GM21576 (cell line): ENCODE data around the gene ADAMTS17.
"Not testable (repeated sequence)": the region's sequence is repeated elsewhere in the genome, so short reads cannot be mapped to it uniquely, and the experiment has no call there.

Experiments used
- ATAC-seq: cut with Tn5 transposase; IDR thresholded peaks from one replicate; pipeline ENCODE4 v1.9.1; 2021; ENCODE audit warnings: mild to moderate bottlenecking, moderate library complexity; ENCODE audit not compliant: unreplicated experiment

ADAMTS17 gene

DNA sequence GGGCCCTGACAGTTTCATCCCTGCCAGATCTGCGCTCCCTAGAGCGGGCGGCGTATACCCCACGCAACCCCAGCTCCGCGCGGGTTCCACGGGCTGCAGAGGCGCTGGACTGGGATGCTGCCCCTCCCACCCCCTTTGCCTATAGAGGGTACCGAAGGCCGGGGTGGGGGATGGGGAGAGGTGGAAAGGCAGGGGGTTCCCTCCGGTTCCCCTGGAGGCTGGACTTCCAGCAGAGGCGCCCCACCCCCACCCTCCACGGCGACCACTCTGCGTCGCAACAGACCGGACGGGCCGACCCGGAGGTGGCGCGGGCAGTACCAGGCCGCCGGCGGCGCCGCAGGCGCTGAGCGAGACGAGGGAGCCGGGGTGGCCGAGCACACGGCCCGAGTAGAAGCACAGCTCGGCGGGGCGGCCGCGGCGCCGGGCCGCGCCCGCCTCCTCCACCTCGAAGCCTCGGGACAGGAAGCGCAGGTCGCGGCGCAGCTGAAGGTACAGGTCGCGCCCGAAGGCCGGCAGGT is 995 bp downstream of the ADAMTS17 start:
- no peak for ATAC-seq

DNA sequence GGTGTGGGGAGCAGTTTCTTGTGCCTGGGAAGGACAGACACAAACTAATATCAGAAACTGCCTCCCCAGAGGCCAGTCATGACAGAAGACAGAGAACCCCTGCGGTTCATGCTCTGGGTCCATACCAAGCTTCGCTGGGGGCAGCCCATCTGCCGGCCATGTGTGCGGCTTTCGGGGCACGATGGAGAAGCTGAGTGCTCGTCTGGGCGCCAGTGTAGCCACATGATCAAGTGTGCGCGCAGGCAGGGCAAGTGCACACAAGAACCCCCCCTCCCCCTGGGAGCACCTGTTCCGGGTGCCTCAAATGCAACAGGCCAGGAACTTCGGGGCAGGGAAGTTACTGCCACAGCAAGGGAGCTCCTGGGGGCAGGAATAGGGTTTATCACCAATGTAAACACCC is 1.8 kb downstream of the ADAMTS17 start:
- ATAC-seq, result no peak

- ATAC-seq, result not testable (repeated sequence)
Observed at GRCh38 chr15:100339451-100339850, 2.3 kb downstream of the ADAMTS17 start.

DNA sequence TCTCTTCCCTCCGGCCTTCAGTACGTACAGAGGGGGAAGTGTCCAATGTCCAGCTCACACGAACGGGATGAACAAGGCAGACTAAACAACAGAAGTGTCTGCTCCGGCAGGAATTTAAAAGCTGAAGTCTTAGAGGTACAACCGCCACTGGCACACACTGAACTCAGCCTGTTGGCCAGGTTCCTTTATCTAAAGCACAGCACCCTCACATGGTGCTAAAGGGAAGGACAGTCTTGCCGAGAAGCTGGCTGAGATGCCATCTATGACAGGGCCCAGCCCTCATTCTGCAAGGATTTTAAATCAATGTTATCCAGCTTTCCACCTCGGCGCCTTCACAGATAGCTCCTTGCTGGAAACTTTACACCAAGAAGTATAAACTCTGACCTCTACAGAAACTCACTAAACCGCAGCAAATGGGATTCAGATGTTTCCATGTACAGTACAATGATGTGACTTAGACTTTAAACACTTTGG is 2.8 kb downstream of the ADAMTS17 start:
- ATAC-seq, result peak; percentile 43

- no peak for ATAC-seq
Observed at GRCh38 chr15:100338247-100338646, 3.5 kb downstream of the ADAMTS17 start.

DNA sequence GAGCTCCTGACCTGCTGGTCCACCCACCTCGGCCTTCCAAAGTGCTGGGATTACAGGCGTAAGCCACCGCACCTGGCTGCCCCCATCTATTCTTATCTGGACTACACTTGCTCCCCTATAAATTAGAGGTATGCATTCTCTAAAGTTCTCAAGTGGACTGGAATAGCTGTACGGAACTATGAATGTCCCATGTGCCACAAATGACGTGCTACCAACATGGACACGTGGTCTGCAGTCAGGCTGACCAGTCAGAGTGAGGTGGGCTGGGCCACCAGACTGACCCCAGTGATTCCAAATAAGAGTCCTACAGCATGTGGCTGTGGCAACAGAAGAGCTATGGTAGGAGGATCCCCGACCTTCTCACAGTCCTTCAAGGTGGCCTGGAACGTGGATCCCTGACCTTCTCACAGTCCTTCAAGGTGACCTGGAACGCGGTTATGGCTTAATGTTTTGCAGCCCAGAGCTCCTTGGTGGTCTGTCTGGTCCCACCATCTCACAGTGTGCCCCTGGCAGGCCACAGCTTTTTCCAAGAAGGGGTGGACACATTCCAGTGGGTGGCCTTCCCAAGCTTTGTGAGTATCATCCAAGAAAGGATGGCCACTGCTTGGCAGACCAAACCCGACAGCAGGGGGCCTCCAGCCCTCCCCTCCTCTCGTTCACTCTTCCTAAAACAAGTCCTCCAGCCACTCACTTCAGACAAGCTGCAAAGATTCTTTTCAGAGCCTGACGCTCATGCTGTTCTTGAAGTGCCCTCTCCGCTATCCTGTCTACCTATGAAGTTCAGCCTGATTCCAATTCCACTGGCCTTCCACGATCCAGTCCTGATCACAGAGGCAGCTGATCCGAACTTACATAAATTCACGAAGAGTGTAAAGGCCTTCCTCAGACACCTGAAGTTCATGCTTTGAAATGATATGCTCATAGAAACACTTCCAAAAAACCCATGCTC is 4.4 kb downstream of the ADAMTS17 start:
- no peak for ATAC-seq

GRCh38 chr15:100336061-100336460 is 5.7 kb downstream of the ADAMTS17 start:
- no peak for ATAC-seq

- ATAC-seq, result no peak
Observed at GRCh38 chr15:100335335-100335999, 6.3 kb downstream of the ADAMTS17 start.

GRCh38 chr15:100334905-100335304 is 6.9 kb downstream of the ADAMTS17 start:
- no peak for ATAC-seq

GRCh38 chr15:100334456-100334855 is 7.3 kb downstream of the ADAMTS17 start:
- ATAC-seq, result no peak

DNA sequence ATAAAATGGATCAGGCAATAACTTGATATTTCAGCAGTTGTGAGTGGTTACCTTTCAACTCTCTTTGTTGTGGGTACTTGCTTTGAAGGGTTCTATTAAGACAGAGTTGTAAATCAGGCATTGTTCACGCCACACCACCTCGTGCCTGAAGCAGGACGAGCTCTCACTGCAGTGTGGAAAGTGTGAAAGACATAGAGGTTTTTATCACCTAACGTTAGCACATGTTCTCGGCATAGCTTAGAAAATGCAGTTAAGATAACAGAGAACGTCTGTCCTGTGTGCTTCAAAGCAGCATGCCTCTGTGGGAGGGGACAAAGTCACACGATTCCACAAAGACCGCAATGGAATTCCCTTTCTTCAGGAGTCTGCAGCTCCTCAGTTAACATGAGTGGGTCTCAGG is 7.8 kb downstream of the ADAMTS17 start:
- ATAC-seq, result no peak

DNA sequence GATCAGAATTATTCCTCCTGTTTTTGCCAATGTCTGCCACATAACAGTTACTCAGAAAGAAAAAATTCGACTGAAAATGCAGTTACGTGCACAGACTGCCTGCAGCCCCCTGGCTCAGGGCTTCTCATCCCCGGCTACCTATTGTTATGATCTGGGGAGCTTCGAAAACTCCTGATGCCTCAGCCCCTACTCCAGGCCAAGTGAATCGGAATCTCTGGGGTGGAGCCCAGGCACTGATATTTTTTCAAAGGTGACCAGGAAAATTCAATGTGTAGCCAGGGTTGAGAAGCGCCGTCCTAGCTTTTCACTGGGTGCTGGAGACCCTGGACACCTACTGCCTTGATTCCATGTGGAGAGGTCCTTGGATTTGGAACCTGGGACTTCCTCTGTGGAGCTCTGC is 8.5 kb downstream of the ADAMTS17 start:
- no peak for ATAC-seq

DNA sequence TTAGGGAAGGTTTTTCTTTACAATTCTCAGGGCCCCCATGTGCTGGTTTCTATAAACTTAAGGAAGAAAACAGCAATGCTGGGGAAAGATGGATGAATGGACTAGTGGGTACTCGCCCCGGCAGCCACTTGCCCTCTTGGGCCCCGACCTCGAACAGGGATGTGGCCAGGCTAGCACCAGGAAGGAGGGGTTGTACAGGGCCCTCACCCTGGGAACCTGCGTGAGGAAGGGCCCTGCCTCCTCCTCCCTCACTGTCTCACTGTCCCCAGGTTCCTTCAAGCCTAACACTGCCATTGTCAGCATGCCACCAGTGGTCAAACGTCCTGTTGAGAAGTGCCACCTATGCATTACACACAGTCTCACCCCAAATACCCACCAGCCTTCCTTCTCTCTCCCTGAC is 9.1 kb downstream of the ADAMTS17 start:
- ATAC-seq, result no peak

DNA sequence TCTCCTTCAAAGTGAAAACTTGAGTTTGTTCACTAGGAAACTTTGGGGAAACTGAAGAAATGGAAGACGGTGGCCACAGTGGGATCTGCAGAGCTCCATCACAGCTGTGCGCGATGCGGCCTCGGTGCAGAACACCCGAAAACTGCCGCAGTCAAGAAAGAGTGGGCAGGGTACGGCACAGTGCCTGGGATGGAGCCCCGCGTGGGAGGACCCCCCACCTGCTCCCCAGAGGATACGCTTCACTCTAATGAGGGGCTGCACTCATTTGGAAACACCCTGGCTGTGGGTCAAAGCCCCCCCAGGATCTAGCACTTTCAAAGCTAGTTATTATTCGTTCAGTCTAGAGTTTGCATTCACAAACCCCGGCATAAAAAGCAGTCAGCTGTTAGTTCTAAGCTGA is 9.5 kb downstream of the ADAMTS17 start:
- no peak for ATAC-seq

DNA sequence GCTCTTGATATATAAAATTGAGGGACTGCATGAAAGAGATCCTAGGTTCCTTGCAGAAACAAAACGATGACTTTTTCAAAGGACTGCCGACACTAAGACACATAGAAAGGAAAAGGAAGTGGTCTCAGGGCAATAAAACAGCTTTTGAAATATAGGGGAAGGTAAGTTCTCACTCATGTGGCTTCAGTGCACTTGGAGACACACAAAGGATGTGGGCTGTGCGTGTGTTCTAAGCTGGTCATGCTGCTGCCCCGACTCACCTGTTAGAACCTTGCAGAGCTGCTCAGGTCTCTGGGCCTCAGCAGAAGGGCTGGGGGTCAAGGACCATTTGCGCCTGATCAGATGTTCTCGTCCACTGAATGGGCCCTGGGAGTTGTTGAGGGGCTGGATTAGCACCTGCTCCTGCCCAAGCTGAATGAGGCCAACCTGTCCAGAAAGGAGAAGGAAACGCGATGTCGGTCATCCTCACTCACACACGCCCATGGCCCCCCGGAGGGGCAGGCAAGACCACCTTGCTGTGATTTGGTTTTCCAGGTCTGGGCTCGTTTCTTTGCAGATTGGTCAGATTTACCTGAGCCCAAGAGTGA is 11.1 kb downstream of the ADAMTS17 start:
- no peak for ATAC-seq

- no peak for ATAC-seq
Observed at GRCh38 chr15:100330221-100330620, 11.6 kb downstream of the ADAMTS17 start.

DNA sequence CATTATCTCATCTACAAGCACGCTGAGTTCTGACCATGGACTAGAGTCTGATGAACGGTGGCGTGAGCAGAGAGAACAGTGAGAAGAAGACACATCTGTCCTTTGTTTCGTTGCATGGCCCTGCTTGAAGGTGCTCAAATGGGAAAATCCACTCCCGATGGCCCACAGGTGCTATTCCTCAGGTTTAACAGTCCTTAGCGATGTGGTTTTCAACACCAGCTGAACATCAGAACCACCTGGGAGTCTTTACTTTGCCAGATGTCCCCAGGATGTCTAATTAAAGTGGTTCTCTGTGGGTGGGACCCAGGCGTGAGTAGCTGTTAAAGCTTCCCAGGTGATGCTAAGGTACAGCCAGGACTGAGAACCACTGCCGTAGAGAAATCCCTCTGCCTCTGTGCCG is 13.0 kb downstream of the ADAMTS17 start:
- no peak for ATAC-seq

- no peak for ATAC-seq
Observed at GRCh38 chr15:100318880-100319279, 22.9 kb downstream of the ADAMTS17 start.

GRCh38 chr15:100314809-100315400 is 26.9 kb downstream of the ADAMTS17 start:
- ATAC-seq, result no peak

- no peak for ATAC-seq
Observed at GRCh38 chr15:100311833-100312476, 29.8 kb downstream of the ADAMTS17 start.
